ENCODE data around the gene ZNF565. TPM values are rescaled to one million over a fixed set of nuclear protein-coding genes. Genes with fewer than 3 reads are reported as not detected.

The ZNF565 gene
- total RNA-seq, 1 experiment from 2014 or later = 4.9 TPM

- Histone ChIP-seq H3K27me3 (ENCODE audit: control insufficient read depth, insufficient read depth, low read length) (no peaks in the 10 kb centered on the region), H3K27ac (ENCODE audit: low read length) (no peak overlapping the region), H3K4me3 (ENCODE audit: low read depth in 2 of 2, low read length in 2 of 2) (no peak overlapping the region), H3K4me1 (ENCODE audit: control insufficient read depth, insufficient read depth, low read length) (no peaks in the 10 kb centered on the region), H3K9me3 (ENCODE audit: control insufficient read depth, insufficient read depth, low read depth, low read length) (no peaks in the 10 kb centered on the region), H3K36me3 (ENCODE audit: control insufficient read depth, insufficient read depth, low read length) (no peaks in the 10 kb centered on the region)
- CTCF ChIA-PET = no interaction called here
- POLR2A ChIA-PET = no interaction called here
- ATAC-seq (no peak), DNase-seq (ENCODE audit: low read depth, low spot score) (no peak)
- in situ Hi-C loops (cut with HindIII; ENCODE audit: low pct_unique_long_range_greater_than_20kb, low sequenced_read_pairs) (no loop called here), intact Hi-C loops (cut with micrococcal nuclease; ENCODE audit: unreplicated experiment) (no loop called here)
- BruUV-seq (replicated peaks) = no TSS peak
- TF ChIP-seq TCF7L2 (IDR thresholded peaks at IDR 0.05; ENCODE audit: low read depth, low read length) (no peak), POLR2AphosphoS5 (IDR thresholded peaks at IDR 0.05; ENCODE audit: low read depth, low read length) (no peak), SIN3A (IDR thresholded peaks at IDR 0.05; ENCODE audit: borderline replicate concordance, insufficient read depth, low read depth, low read length) (no peak), REST (IDR thresholded peaks at IDR 0.05; ENCODE audit: insufficient read depth in 1 of 2, low read depth in 2 of 2, low read length in 1 of 2) (no peak)
- TF ChIP-seq, protein P1, sequence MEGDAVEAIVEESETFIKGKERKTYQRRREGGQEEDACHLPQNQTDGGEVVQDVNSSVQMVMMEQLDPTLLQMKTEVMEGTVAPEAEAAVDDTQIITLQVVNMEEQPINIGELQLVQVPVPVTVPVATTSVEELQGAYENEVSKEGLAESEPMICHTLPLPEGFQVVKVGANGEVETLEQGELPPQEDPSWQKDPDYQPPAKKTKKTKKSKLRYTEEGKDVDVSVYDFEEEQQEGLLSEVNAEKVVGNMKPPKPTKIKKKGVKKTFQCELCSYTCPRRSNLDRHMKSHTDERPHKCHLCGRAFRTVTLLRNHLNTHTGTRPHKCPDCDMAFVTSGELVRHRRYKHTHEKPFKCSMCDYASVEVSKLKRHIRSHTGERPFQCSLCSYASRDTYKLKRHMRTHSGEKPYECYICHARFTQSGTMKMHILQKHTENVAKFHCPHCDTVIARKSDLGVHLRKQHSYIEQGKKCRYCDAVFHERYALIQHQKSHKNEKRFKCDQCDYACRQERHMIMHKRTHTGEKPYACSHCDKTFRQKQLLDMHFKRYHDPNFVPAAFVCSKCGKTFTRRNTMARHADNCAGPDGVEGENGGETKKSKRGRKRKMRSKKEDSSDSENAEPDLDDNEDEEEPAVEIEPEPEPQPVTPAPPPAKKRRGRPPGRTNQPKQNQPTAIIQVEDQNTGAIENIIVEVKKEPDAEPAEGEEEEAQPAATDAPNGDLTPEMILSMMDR (IDR thresholded peaks at IDR 0.05) = no peak
Measured at GRCh38 chr19:36252047-36252446, 37.6 kb upstream of the ZNF565 start.

DNA sequence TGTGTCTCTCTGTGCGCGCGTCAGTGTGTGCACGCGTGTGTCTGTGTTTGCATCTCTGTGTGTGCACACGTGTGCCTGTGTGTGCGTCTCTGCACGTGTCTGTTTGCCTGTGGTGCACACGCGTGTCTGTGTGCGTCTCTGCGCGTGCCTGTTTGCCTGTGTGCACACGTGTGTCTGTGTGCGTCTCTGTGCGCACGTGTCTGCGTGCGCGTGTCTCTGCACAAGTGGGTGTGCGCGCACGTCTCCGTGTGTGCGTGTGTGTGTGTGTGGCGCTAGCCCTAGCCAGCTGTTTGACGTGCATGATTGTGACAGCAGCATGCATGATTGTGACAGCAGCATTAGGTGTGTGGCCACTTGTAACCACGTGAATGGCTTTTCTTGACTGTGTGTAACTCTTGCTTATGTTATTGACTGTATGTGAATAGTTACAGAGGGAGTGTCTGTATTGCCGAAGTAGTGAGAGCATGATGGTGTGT lies 31.6 kb upstream of the ZNF565 start:
- no peaks in the 10 kb centered on the region for H3K27me3 ChIP-seq (ENCODE audit: control insufficient read depth, insufficient read depth, low read length)
- no peaks in the 10 kb centered on the region for H3K9me3 ChIP-seq (ENCODE audit: control insufficient read depth, insufficient read depth, low read depth, low read length)
- CTCF ChIA-PET = no interaction called here
- ATAC-seq (peak; percentile 40; the same call in 1 of the 2 replicates), DNase-seq (ENCODE audit: low read depth, low spot score) (no peak)
- BruUV-seq (replicated peaks) = no TSS peak
- POLR2A ChIA-PET = no interaction called here
- H3K36me3 ChIP-seq (ENCODE audit: control insufficient read depth, insufficient read depth, low read length) = no peaks in the 10 kb centered on the region
- no peak overlapping the region for H3K27ac ChIP-seq (ENCODE audit: low read length)
- no peak for TF ChIP-seq SIN3A (IDR thresholded peaks at IDR 0.05; ENCODE audit: borderline replicate concordance, insufficient read depth, low read depth, low read length)
- no peak for TF ChIP-seq REST (IDR thresholded peaks at IDR 0.05; ENCODE audit: insufficient read depth in 1 of 2, low read depth in 2 of 2, low read length in 1 of 2)
- TF ChIP-seq, protein P1 (IDR thresholded peaks at IDR 0.05) = no peak
- no peak for TF ChIP-seq POLR2AphosphoS5 (IDR thresholded peaks at IDR 0.05; ENCODE audit: low read depth, low read length)
- TF ChIP-seq TCF7L2 (IDR thresholded peaks at IDR 0.05; ENCODE audit: low read depth, low read length) = no peak
- in situ Hi-C loops (cut with HindIII; ENCODE audit: low pct_unique_long_range_greater_than_20kb, low sequenced_read_pairs) = no loop called here
- H3K4me1 ChIP-seq (ENCODE audit: control insufficient read depth, insufficient read depth, low read length) = no peaks in the 10 kb centered on the region
- H3K4me3 ChIP-seq (ENCODE audit: low read depth in 2 of 2, low read length in 2 of 2) = peak overlapping the region in 1 of 2 experiments; percentile 9; a peak in 1 of 4 replicates
- intact Hi-C loops (cut with micrococcal nuclease; ENCODE audit: unreplicated experiment) = no loop called here

All from Panc1 (cell line).